Measurements from ENCODE around the gene UST.

DNA sequence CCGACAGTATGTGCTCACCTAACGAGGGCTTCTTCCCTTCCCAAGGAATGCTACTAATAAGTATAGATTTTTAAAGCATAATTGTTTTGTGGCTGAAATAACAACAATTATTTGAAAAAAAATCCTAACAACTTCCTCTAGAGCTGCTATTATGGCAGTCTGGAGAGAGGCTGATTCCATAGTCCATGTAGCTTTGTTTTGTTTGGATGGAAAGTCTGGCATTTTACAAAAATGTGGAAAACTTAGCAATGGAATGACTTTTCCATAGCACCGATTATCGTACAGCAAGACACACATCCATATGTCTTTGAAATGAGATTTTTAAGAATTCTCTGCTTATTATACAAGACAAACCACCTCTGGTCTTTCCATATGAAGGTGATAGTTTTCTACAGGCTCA lies 318.3 kb downstream of the UST start:
- TF ChIP-seq, protein P1, sequence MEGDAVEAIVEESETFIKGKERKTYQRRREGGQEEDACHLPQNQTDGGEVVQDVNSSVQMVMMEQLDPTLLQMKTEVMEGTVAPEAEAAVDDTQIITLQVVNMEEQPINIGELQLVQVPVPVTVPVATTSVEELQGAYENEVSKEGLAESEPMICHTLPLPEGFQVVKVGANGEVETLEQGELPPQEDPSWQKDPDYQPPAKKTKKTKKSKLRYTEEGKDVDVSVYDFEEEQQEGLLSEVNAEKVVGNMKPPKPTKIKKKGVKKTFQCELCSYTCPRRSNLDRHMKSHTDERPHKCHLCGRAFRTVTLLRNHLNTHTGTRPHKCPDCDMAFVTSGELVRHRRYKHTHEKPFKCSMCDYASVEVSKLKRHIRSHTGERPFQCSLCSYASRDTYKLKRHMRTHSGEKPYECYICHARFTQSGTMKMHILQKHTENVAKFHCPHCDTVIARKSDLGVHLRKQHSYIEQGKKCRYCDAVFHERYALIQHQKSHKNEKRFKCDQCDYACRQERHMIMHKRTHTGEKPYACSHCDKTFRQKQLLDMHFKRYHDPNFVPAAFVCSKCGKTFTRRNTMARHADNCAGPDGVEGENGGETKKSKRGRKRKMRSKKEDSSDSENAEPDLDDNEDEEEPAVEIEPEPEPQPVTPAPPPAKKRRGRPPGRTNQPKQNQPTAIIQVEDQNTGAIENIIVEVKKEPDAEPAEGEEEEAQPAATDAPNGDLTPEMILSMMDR (optimal IDR thresholded peaks at IDR 0.05 in 1 of 3, IDR thresholded peaks at IDR 0.05 in 1 of 3, conservative IDR thresholded peaks at IDR 0.05 in 1 of 3; ENCODE audit: extremely low read depth in 1 of 3, insufficient read depth in 2 of 3, low read length in 3 of 3), result no peak
- no peak for TF ChIP-seq EZH2 (IDR thresholded peaks at IDR 0.05; ENCODE audit: low read length)
